Fibroblast of villous mesenchyme (primary cell): ENCODE data around the gene POLR3E. TPM values are rescaled to one million over a fixed set of nuclear protein-coding genes. Genes with fewer than 3 reads are reported as not detected.

Experiments
- DNase-seq: peaks from one replicate; pipeline ENCODE4 v3.0.0-alpha.2; 2010; ENCODE audit warnings: low read depth
- H3K4me3 ChIP-seq: 2 replicates; pipeline ENCODE4 v1.5.1; 2011; ENCODE audit warnings: low read depth, mild to moderate bottlenecking, low read length
- total RNA-seq: library from RNA; depleted of rRNA; stranded (reverse); fragments of >200 nt; gene quantifications from 2 replicates; pipeline ENCODE4 v1.2.3, GENCODE V29; 2012
- TF ChIP-seq, protein P1 (sequence below): IDR thresholded peaks from 2 replicates; pipeline ENCODE4 v1.5.1; 2012; ENCODE audit warnings: low read depth, mild to moderate bottlenecking, low read length; ENCODE audit not compliant: insufficient read depth

Gene POLR3E
- total RNA-seq, 1 donor: 31.5 TPM

DNA sequence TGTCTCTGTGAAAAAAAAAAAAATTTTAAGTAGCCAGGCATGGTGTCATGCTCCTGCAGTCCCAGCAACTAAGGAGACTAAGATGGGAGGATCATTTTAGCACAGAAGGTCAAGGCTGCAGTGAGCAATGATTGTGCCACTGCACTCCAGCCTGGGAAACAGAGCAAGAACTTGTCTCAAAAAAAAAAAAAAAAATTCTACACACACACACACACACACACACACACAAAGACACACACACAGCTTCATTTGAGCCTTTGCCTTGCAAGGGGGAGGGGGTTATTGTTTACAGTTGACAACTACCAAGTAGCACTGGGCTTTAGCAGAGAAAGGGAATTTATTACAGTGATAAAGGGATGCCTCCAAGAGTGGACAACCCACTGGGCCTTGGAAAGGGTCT lies 4.9 kb upstream of the POLR3E start:
- DNase-seq: no peak
- no peak overlapping the region for H3K4me3 ChIP-seq
- TF ChIP-seq, protein P1, sequence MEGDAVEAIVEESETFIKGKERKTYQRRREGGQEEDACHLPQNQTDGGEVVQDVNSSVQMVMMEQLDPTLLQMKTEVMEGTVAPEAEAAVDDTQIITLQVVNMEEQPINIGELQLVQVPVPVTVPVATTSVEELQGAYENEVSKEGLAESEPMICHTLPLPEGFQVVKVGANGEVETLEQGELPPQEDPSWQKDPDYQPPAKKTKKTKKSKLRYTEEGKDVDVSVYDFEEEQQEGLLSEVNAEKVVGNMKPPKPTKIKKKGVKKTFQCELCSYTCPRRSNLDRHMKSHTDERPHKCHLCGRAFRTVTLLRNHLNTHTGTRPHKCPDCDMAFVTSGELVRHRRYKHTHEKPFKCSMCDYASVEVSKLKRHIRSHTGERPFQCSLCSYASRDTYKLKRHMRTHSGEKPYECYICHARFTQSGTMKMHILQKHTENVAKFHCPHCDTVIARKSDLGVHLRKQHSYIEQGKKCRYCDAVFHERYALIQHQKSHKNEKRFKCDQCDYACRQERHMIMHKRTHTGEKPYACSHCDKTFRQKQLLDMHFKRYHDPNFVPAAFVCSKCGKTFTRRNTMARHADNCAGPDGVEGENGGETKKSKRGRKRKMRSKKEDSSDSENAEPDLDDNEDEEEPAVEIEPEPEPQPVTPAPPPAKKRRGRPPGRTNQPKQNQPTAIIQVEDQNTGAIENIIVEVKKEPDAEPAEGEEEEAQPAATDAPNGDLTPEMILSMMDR: no peak

GRCh38 chr16:22293137-22294106 lies 3.8 kb upstream of the POLR3E start:
- no peak overlapping the region for H3K4me3 ChIP-seq
- TF ChIP-seq, protein P1: no peak
- DNase-seq: no peak

GRCh38 chr16:22296225-22297113 lies 740 bp upstream of the POLR3E start:
- H3K4me3 ChIP-seq: peak overlapping the region; percentile 76
- DNase-seq: no peak
- TF ChIP-seq, protein P1: no peak

GRCh38 chr16:22297871-22298733 lies 893 bp downstream of the POLR3E start:
- TF ChIP-seq, protein P1: no peak
- H3K4me3 ChIP-seq: peak overlapping the region; percentile 90
- peak; percentile 98 for DNase-seq

DNA sequence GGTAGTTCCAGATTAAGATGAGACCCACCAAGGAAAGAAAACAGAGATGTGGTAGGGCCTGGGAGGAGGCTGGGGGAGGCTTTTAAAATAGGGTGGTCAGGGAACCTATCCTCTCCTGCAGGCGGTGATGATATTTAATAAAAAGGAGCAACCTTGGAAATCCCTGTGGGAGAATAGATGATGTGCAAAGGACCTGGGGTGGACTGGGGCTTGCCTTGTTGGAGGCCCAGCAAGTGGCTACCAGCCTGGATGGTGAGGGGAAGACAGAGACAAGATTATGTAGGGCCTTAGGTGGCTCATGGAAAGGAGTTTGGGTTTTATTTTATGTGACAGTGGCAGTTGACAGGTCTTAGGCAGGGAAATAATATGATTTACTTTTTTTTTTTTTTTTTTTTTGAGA lies 1.8 kb downstream of the POLR3E start:
- TF ChIP-seq, protein P1: no peak
- no peak overlapping the region for H3K4me3 ChIP-seq
- no peak for DNase-seq
